Measurements from ENCODE around the gene APOL2. TPM values are rescaled to one million over a fixed set of nuclear protein-coding genes. Genes with fewer than 3 reads are reported as not detected.
"Not testable (repeated sequence)": the region's sequence is repeated elsewhere in the genome, so short reads cannot be mapped to it uniquely, and the experiment has no call there.

Gene APOL2
- total RNA-seq, 1 donor from 2014 or later: 67.0 TPM

GRCh38 chr22:36192542-36192941 is 46.8 kb downstream of the APOL2 start:
- ATAC-seq (no peak), DNase-seq (ENCODE audit: missing footprints) (no peak)
- intact Hi-C loops (cut with DNase I): no loop called here

- DNase-seq (ENCODE audit: missing footprints) (peak; percentile 88), ATAC-seq (peak; percentile 95)
- intact Hi-C loops (cut with DNase I): no loop called here
Measured at GRCh38 chr22:36191106-36191836, 48.1 kb downstream of the APOL2 start.

- DNase-seq (ENCODE audit: missing footprints); ATAC-seq; intact Hi-C loops (cut with DNase I): not testable (repeated sequence)
Measured at GRCh38 chr22:36187862-36188261, 51.5 kb downstream of the APOL2 start.

GRCh38 chr22:36185828-36186624 is 53.3 kb downstream of the APOL2 start:
- ATAC-seq (no peak), DNase-seq (ENCODE audit: missing footprints) (no peak)
- intact Hi-C loops (cut with DNase I): no loop called here

GRCh38 chr22:36184433-36185025 is 54.8 kb downstream of the APOL2 start:
- DNase-seq (ENCODE audit: missing footprints): no peak
- no peak for ATAC-seq
- intact Hi-C loops (cut with DNase I): no loop called here

GRCh38 chr22:36183446-36183845 is 55.9 kb downstream of the APOL2 start:
- no peak for ATAC-seq
- intact Hi-C loops (cut with DNase I): no loop called here
- no peak for DNase-seq (ENCODE audit: missing footprints)

GRCh38 chr22:36182857-36183256 is 56.5 kb downstream of the APOL2 start:
- intact Hi-C loops (cut with DNase I): no loop called here
- ATAC-seq: no peak
- no peak for DNase-seq (ENCODE audit: missing footprints)

GRCh38 chr22:36182056-36182455 is 57.3 kb downstream of the APOL2 start:
- ATAC-seq: no peak
- intact Hi-C loops (cut with DNase I): no loop called here
- DNase-seq (ENCODE audit: missing footprints): no peak

GRCh38 chr22:36180928-36181327 is 58.4 kb downstream of the APOL2 start:
- intact Hi-C loops (cut with DNase I): loop anchor here (2.0 kb wide), 1 partner anchor 34 kb away; no protein-coding TSS in a partner anchor
- ATAC-seq: no peak

GRCh38 chr22:36180038-36180880 is 59.1 kb downstream of the APOL2 start:
- ATAC-seq (peak; percentile 96), DNase-seq (ENCODE audit: missing footprints) (peak; percentile 92)
- intact Hi-C loops (cut with DNase I): loop anchor here (2.0 kb wide), 1 partner anchor 33 kb away; no protein-coding TSS in a partner anchor

More at GRCh38 chr22:36180928-36181327, 58.4 kb downstream of the APOL2 start:
- DNase-seq (ENCODE audit: missing footprints): no peak

GRCh38 chr22:36177160-36177559 is 62.2 kb downstream of the APOL2 start:
- ATAC-seq: no peak

More at GRCh38 chr22:36177160-36177559, 62.2 kb downstream of the APOL2 start:
- intact Hi-C loops (cut with DNase I): no loop called here
- no peak for DNase-seq (ENCODE audit: missing footprints)

Small RNAs within 50 kb of the gene (microRNA-seq; reads per million reads assigned to microRNA genes)
- gene MIR6819: not detected

Other genes starting within 250 kb of the APOL2 start
- gene RBFOX2, start 210.7 kb downstream of the APOL2 start, total RNA-seq: 84.4 TPM
- gene APOL3, start 78.8 kb downstream of the APOL2 start, total RNA-seq: 31.7 TPM
- gene APOL4, start 37.7 kb downstream of the APOL2 start, total RNA-seq: 6.9 TPM
- 22.1 TPM for gene APOL1, start 13.6 kb upstream of the APOL2 start, total RNA-seq
- gene MYH9, start 148.4 kb upstream of the APOL2 start, total RNA-seq: 180 TPM
- gene TXN2, start 242.1 kb upstream of the APOL2 start, total RNA-seq: 127 TPM